DOHH2 (cell line): Measurements from ENCODE around the gene NES.
A peak's percentile ranks its signal among the peaks of the same experiment; 100 is the strongest.

Experiments used
- EZH2phosphoT487 ChIP-seq: fragments of 200-600 bp; sonication (generic); IDR thresholded peaks from 2 replicates; pipeline ENCODE4 v1.6.1; 2017; ENCODE audit warnings: borderline replicate concordance, mild to moderate bottlenecking, antibody characterized with exemption, low read length, moderate library complexity, mixed read lengths
- TF ChIP-seq, protein P1 (sequence below): fragments of 200-600 bp; sonication (generic); IDR thresholded peaks from one replicate; pipeline ENCODE4 v1.5.1; 2014; ENCODE audit warnings: antibody characterized with exemption, mild to moderate bottlenecking, low read depth, low read length; ENCODE audit not compliant: poor library complexity, severe bottlenecking

DNA sequence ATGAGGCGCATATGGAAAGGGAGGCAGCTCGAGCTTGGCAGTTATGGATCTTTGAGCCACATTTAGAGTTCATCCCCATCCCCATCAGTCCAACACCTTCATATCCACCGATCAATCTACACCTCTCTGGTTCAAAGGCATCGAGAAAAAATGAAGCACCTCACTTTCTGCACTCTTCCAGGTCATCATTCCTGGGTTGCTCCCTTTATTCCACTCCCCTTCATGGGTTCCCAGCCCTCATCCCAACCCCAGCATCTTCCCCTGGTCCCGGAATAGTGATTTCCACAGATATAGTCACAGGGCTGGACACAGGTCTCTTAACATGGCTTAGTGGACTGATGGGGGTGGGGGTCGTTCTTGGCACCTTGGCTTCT lies 57.6 kb downstream of the NES start:
- TF ChIP-seq, protein P1, sequence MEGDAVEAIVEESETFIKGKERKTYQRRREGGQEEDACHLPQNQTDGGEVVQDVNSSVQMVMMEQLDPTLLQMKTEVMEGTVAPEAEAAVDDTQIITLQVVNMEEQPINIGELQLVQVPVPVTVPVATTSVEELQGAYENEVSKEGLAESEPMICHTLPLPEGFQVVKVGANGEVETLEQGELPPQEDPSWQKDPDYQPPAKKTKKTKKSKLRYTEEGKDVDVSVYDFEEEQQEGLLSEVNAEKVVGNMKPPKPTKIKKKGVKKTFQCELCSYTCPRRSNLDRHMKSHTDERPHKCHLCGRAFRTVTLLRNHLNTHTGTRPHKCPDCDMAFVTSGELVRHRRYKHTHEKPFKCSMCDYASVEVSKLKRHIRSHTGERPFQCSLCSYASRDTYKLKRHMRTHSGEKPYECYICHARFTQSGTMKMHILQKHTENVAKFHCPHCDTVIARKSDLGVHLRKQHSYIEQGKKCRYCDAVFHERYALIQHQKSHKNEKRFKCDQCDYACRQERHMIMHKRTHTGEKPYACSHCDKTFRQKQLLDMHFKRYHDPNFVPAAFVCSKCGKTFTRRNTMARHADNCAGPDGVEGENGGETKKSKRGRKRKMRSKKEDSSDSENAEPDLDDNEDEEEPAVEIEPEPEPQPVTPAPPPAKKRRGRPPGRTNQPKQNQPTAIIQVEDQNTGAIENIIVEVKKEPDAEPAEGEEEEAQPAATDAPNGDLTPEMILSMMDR, result peak; percentile 2
- TF ChIP-seq EZH2phosphoT487, result no peak
